ENCODE results near the gene TRNP1. TPM values are rescaled to one million over a fixed set of nuclear protein-coding genes. Genes with fewer than 3 reads are reported as not detected.

TRNP1 gene
- polyA plus RNA-seq, 1 donor (not counting 4 experiments of a cell fraction or from before 2014, with no cell fraction given): 164 TPM

- Histone ChIP-seq H4K20me1 (ENCODE audit: control insufficient read depth, extremely low read depth, insufficient read depth, low read length) (peaks cover 12% of the 10 kb centered on the region), H3K36me3 (ENCODE audit: control insufficient read depth in 2 of 2, extremely low read depth in 1 of 2, insufficient read depth in 2 of 2, low read length in 2 of 2) (peaks cover 25 to 40% of the 10 kb centered on the region in 2 experiments), H3K27me3 (ENCODE audit: control insufficient read depth, extremely low read depth, insufficient read depth, low read length) (no peaks in the 10 kb centered on the region), H3K27ac (ENCODE audit: control insufficient read depth, insufficient read depth, low read length) (no peak overlapping the region), H3K79me2 (ENCODE audit: control insufficient read depth, insufficient read depth, low read length) (peaks cover 18% of the 10 kb centered on the region), H3K9me1 (ENCODE audit: control insufficient read depth, extremely low read depth, insufficient read depth, low read length) (no peaks in the 10 kb centered on the region), H3K4me3 (ENCODE audit: control insufficient read depth in 2 of 3, extremely low read depth in 1 of 3, insufficient read depth in 2 of 3, low read depth in 1 of 3, low read length in 3 of 3) (no peak overlapping the region), H3K4me1 (ENCODE audit: control insufficient read depth, extremely low read depth, insufficient read depth, low read length) (peaks cover 8% of the 10 kb centered on the region), H3K4me2 (ENCODE audit: control insufficient read depth, extremely low read depth, insufficient read depth, low read depth, low read length) (no peak overlapping the region), H2AFZ (ENCODE audit: control insufficient read depth, low read length) (no peak overlapping the region), H3K9me3 (ENCODE audit: control insufficient read depth, low read depth, low read length) (no peaks in the 10 kb centered on the region), H3K9ac (ENCODE audit: control insufficient read depth, extremely low read depth, insufficient read depth, low read length) (no peak overlapping the region)
- TF ChIP-seq CTCF (optimal IDR thresholded peaks at IDR 0.05 in 1 of 3, IDR thresholded peaks at IDR 0.05 in 1 of 3, conservative IDR thresholded peaks at IDR 0.05 in 1 of 3; ENCODE audit: extremely low read depth in 1 of 3, insufficient read depth in 2 of 3, low read length in 3 of 3) (no peak), EZH2 (IDR thresholded peaks at IDR 0.05; ENCODE audit: low read length) (no peak)
- DNase-seq (ENCODE audit: low read depth, low spot score): no peak
- dilution Hi-C loops (cut with MboI; ENCODE audit: extremely low pct_ligation_motif_present, low sequenced_read_pairs): no loop called here
- no peak for FAIRE-seq
Observed at GRCh38 chr1:26950602-26951001, 42.9 kb upstream of the TRNP1 start.

- H3K9me1 ChIP-seq (ENCODE audit: control insufficient read depth, extremely low read depth, insufficient read depth, low read length): no peaks in the 10 kb centered on the region
- H3K4me2 ChIP-seq (ENCODE audit: control insufficient read depth, extremely low read depth, insufficient read depth, low read depth, low read length): no peak overlapping the region
- H3K79me2 ChIP-seq (ENCODE audit: control insufficient read depth, insufficient read depth, low read length): peaks cover 23% of the 10 kb centered on the region
- H3K36me3 ChIP-seq (ENCODE audit: control insufficient read depth in 2 of 2, extremely low read depth in 1 of 2, insufficient read depth in 2 of 2, low read length in 2 of 2): peaks cover 24 to 40% of the 10 kb centered on the region in 2 experiments
- no peak overlapping the region for H2AFZ ChIP-seq (ENCODE audit: control insufficient read depth, low read length)
- TF ChIP-seq CTCF (optimal IDR thresholded peaks at IDR 0.05 in 1 of 3, IDR thresholded peaks at IDR 0.05 in 1 of 3, conservative IDR thresholded peaks at IDR 0.05 in 1 of 3; ENCODE audit: extremely low read depth in 1 of 3, insufficient read depth in 2 of 3, low read length in 3 of 3) (no peak), EZH2 (IDR thresholded peaks at IDR 0.05; ENCODE audit: low read length) (no peak)
- no peak overlapping the region for H3K9ac ChIP-seq (ENCODE audit: control insufficient read depth, extremely low read depth, insufficient read depth, low read length)
- H3K27me3 ChIP-seq (ENCODE audit: control insufficient read depth, extremely low read depth, insufficient read depth, low read length): no peaks in the 10 kb centered on the region
- FAIRE-seq (no peak), DNase-seq (ENCODE audit: low read depth, low spot score) (no peak)
- peaks cover 12% of the 10 kb centered on the region for H4K20me1 ChIP-seq (ENCODE audit: control insufficient read depth, extremely low read depth, insufficient read depth, low read length)
- dilution Hi-C loops (cut with MboI; ENCODE audit: extremely low pct_ligation_motif_present, low sequenced_read_pairs): no loop called here
- H3K4me3 ChIP-seq (ENCODE audit: control insufficient read depth in 2 of 3, extremely low read depth in 1 of 3, insufficient read depth in 2 of 3, low read depth in 1 of 3, low read length in 3 of 3): no peak overlapping the region
- peaks cover 8% of the 10 kb centered on the region for H3K4me1 ChIP-seq (ENCODE audit: control insufficient read depth, extremely low read depth, insufficient read depth, low read length)
- H3K27ac ChIP-seq (ENCODE audit: control insufficient read depth, insufficient read depth, low read length): no peak overlapping the region
- no peaks in the 10 kb centered on the region for H3K9me3 ChIP-seq (ENCODE audit: control insufficient read depth, low read depth, low read length)
Observed at GRCh38 chr1:26951216-26951615, 42.3 kb upstream of the TRNP1 start.

All from keratinocyte (primary cell).